IMR-90 (cell line): ENCODE data around the gene DIPK1A.

Source experiments
- BHLHE40 ChIP-seq: fragments of 150-350 bp; IDR thresholded peaks from 2 replicates; pipeline ENCODE4 v1.6.1; 2016; ENCODE audit warnings: mild to moderate bottlenecking, low read depth, low read length
- CTCF ChIP-seq: conservative IDR thresholded peaks from 2 replicates; pipeline ENCODE4 v1.5.1; 2012; ENCODE audit warnings: mild to moderate bottlenecking, low read depth, low read length, improper control_type of control experiment
- ELK1 ChIP-seq: fragments of 150-350 bp; IDR thresholded peaks from 2 replicates; pipeline ENCODE4 v1.6.1; 2016; ENCODE audit warnings: low read depth, mild to moderate bottlenecking, low read length, moderate library complexity, borderline replicate concordance
- FOS ChIP-seq: fragments of 150-350 bp; IDR thresholded peaks from 2 replicates; pipeline ENCODE4 v1.6.1; 2016; ENCODE audit warnings: low read depth, low read length
- MAZ ChIP-seq: IDR thresholded peaks from 2 replicates; pipeline ENCODE4 v1.6.1; 2012; ENCODE audit warnings: low read depth, mild to moderate bottlenecking, low read length, improper control_type of control experiment, moderate library complexity, borderline replicate concordance
- MXI1 ChIP-seq: IDR thresholded peaks from 2 replicates; pipeline ENCODE4 v1.6.1; 2012; ENCODE audit warnings: low read depth, mild to moderate bottlenecking, low read length, moderate library complexity, borderline replicate concordance
- POLR2A ChIP-seq: IDR thresholded peaks from 2 replicates; pipeline ENCODE4 v1.6.1; 2012; ENCODE audit warnings: mild to moderate bottlenecking, low read depth, low read length
- SMC3 ChIP-seq: fragments of 150-350 bp; IDR thresholded peaks from 2 replicates; pipeline ENCODE4 v1.6.1; 2016; ENCODE audit warnings: low read depth, mild to moderate bottlenecking, antibody characterized with exemption, low read length, moderate library complexity

- TF ChIP-seq POLR2A, result no peak
- no peak for TF ChIP-seq MAZ
- no peak for TF ChIP-seq CTCF
- TF ChIP-seq ELK1, result no peak
- TF ChIP-seq MXI1, result no peak
- TF ChIP-seq BHLHE40, result no peak
- TF ChIP-seq FOS, result peak; percentile 79
- TF ChIP-seq SMC3, result no peak
These were observed 44.4 kb downstream of the DIPK1A start for GRCh38 chr1:92916899-92917298.
